GM19193 (cell line): ENCODE measurements around the gene SAMD11.

ENCODE experiments used
- POLR2A ChIP-seq: IDR thresholded peaks from 4 replicates; pipeline ENCODE4 v1.6.1; 2011; ENCODE audit not compliant: insufficient read depth, insufficient read length; ENCODE audit errors: extremely low read depth

The SAMD11 gene

GRCh38 chr1:923131-923990 is at the start of gene SAMD11:
TSS of gene SAMD11 (plus strand) at chr1:923923. CDS start at chr1:924432, 509 bp downstream.
- no peak for TF ChIP-seq POLR2A

GRCh38 chr1:886311-886710 is 37.4 kb upstream of the SAMD11 start:
- TF ChIP-seq POLR2A = no peak

GRCh38 chr1:886760-887159 is 37.0 kb upstream of the SAMD11 start:
- no peak for TF ChIP-seq POLR2A

GRCh38 chr1:888297-888696 is 35.4 kb upstream of the SAMD11 start:
- TF ChIP-seq POLR2A = no peak

GRCh38 chr1:890661-891060 is 33.1 kb upstream of the SAMD11 start:
- no peak for TF ChIP-seq POLR2A

- TF ChIP-seq POLR2A = no peak
Measured at GRCh38 chr1:897226-897625, 26.5 kb upstream of the SAMD11 start.

GRCh38 chr1:899636-900317 is 23.9 kb upstream of the SAMD11 start:
- TF ChIP-seq POLR2A = no peak

GRCh38 chr1:901108-901859 is 22.4 kb upstream of the SAMD11 start:
- no peak for TF ChIP-seq POLR2A

GRCh38 chr1:902802-903201 is 20.9 kb upstream of the SAMD11 start:
- TF ChIP-seq POLR2A = no peak

- TF ChIP-seq POLR2A = no peak
Measured at GRCh38 chr1:903305-903704, 20.4 kb upstream of the SAMD11 start.

- TF ChIP-seq POLR2A = no peak
Measured at GRCh38 chr1:903721-904271, 19.9 kb upstream of the SAMD11 start.

- no peak for TF ChIP-seq POLR2A
Measured at GRCh38 chr1:904310-904950, 19.3 kb upstream of the SAMD11 start.

- TF ChIP-seq POLR2A = no peak
Measured at GRCh38 chr1:905071-905749, 18.5 kb upstream of the SAMD11 start.
